Stimulated activated CD8-positive, alpha-beta memory T cell treated with anti-CD3 and anti-CD28 coated beads, Interleukin-4, amount 100 ng/mL, for 24 hours (primary cell): ENCODE measurements around the gene KRTAP5-8.
"Not testable (repeated sequence)": the region's sequence is repeated elsewhere in the genome, so short reads cannot be mapped to it uniquely, and the experiment has no call there.

Source experiments
- DNase-seq: peaks from one replicate; pipeline ENCODE4 v3.0.0-alpha.2; 2020; ENCODE audit warnings: low read depth

The KRTAP5-8 gene

GRCh38 chr11:71537977-71538665, at the start of gene KRTAP5-8:
TSS of gene KRTAP5-8 (plus strand) at chr11:71538025. CDS start at chr11:71538056, 31 bp downstream.
- not testable (repeated sequence) for DNase-seq

GRCh38 chr11:71488681-71489270, 49.0 kb upstream of the KRTAP5-8 start:
- DNase-seq: no peak

GRCh38 chr11:71489311-71490043, 48.3 kb upstream of the KRTAP5-8 start:
- peak; percentile 35 for DNase-seq

- no peak for DNase-seq
Measured at GRCh38 chr11:71490044-71490730, 47.6 kb upstream of the KRTAP5-8 start.

GRCh38 chr11:71490731-71491390, 47.0 kb upstream of the KRTAP5-8 start:
- no peak for DNase-seq

- DNase-seq: no peak
Measured at GRCh38 chr11:71491531-71491930, 46.3 kb upstream of the KRTAP5-8 start.

- no peak for DNase-seq
Measured at GRCh38 chr11:71491940-71492339, 45.9 kb upstream of the KRTAP5-8 start.

GRCh38 chr11:71495286-71496230, 42.3 kb upstream of the KRTAP5-8 start:
- no peak for DNase-seq

GRCh38 chr11:71496421-71496820, 41.4 kb upstream of the KRTAP5-8 start:
- no peak for DNase-seq

- no peak for DNase-seq
Measured at GRCh38 chr11:71498091-71498490, 39.7 kb upstream of the KRTAP5-8 start.

- DNase-seq: no peak
Measured at GRCh38 chr11:71499125-71499524, 38.7 kb upstream of the KRTAP5-8 start.

GRCh38 chr11:71499546-71499945, 38.3 kb upstream of the KRTAP5-8 start:
- no peak for DNase-seq

- no peak for DNase-seq
Measured at GRCh38 chr11:71500601-71501021, 37.2 kb upstream of the KRTAP5-8 start.

- no peak for DNase-seq
Measured at GRCh38 chr11:71501071-71501985, 36.5 kb upstream of the KRTAP5-8 start.

GRCh38 chr11:71502026-71502425, 35.8 kb upstream of the KRTAP5-8 start:
- no peak for DNase-seq

- DNase-seq: no peak
Measured at GRCh38 chr11:71502871-71503435, 34.9 kb upstream of the KRTAP5-8 start.

GRCh38 chr11:71504531-71504930, 33.3 kb upstream of the KRTAP5-8 start:
- no peak for DNase-seq

GRCh38 chr11:71505001-71505400, 32.8 kb upstream of the KRTAP5-8 start:
- DNase-seq: no peak

GRCh38 chr11:71505781-71506180, 32.0 kb upstream of the KRTAP5-8 start:
- DNase-seq: no peak
